ENCODE measurements around the gene TUBB2B. TPM values are rescaled to one million over a fixed set of nuclear protein-coding genes. Genes with fewer than 3 reads are reported as not detected.

The TUBB2B gene
- total and polyA plus RNA-seq, 10 of the 15 experiments (the other 5 are each of a cell fraction or from before 2014, with no cell fraction given): 2.6 to 75.2 (median 21.2) TPM

DNA sequence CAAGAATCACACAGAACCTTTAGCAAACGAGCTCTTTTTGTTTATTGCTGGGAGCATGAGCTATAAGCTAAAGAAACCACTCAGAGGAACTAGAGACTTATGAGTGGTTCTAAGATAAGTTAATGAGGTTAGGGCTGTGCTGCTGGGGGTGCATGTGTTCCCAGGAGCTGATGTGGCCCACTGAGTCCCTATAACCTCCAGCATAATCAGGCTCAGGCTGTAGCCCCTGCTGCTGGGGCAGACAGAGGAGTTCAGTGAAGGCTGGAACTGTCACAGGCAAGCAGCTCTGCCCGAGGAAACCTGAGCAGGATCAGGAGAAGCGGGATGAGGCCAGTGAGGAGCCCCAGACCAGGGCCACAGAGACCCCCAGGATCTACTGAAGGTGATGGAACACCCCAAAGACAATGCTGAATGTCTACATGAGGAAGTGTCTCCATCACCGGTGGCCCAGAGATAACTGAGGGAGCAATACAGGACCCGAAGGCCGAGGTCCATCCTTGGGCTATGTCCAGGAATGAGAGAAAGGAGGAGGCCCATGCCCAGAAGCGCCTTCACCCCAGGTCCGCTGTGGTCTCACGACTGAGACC lies 17.3 kb downstream of the TUBB2B start:
- Histone ChIP-seq H3K79me2 (ENCODE audit: control insufficient read depth, insufficient read depth, low read length) (no peaks in the 10 kb centered on the region), H3K4me1 (ENCODE audit: control insufficient read depth, insufficient read depth, low read length) (peaks cover 37% of the 10 kb centered on the region), H4K20me1 (ENCODE audit: control insufficient read depth, insufficient read depth) (no peaks in the 10 kb centered on the region), H3K36me3 (ENCODE audit: control insufficient read depth in 2 of 2, insufficient read depth in 2 of 2, low read length in 1 of 2) (no peaks in the 10 kb centered on the region), H3K4me3 (no peak overlapping the region), H3K27ac (ENCODE audit: control insufficient read depth, insufficient read depth) (peak overlapping the region; percentile 71), H3K4me2 (ENCODE audit: control insufficient read depth, insufficient read depth) (peak overlapping the region; percentile 75; the same call in 1 of the 2 replicates), H3K27me3 (replicated peaks in 1 of 2; ENCODE audit: control insufficient read depth in 2 of 2, insufficient read depth in 2 of 2, low read length in 1 of 2) (no peaks in the 10 kb centered on the region), H3K9me3 (replicated peaks; ENCODE audit: control insufficient read depth, insufficient read depth, low read length) (no peaks in the 10 kb centered on the region; the same call in 2 of the 3 replicates), H2AFZ (ENCODE audit: control insufficient read depth, low read depth, low read length) (peak overlapping the region; percentile 31; the same call in 1 of the 2 replicates), H3K9ac (ENCODE audit: control insufficient read depth, insufficient read depth, low read length) (peak overlapping the region; percentile 33; the same call in 1 of the 2 replicates)
- FAIRE-seq (no peak), ATAC-seq (no peak; the same call in 2 of the 3 replicates), DNase-seq (ENCODE audit: low read depth, low spot score) (no peak)
- RAD21 ChIA-PET (ENCODE audit: unreplicated experiment): interaction anchor here (0.5 to 3.4 kb wide), 11 partner anchors 8 to 522 kb away, joined by 3 to 17 read pairs (median 4); partner anchors contain the start of gene TUBB2A
- in situ Hi-C loops (cut with MboI) (no loop called here), intact Hi-C loops (cut with micrococcal nuclease; ENCODE audit: unreplicated experiment) (no loop called here)
- 79% methylated on average over 9 of the region's 9 CpGs for WGBS (ENCODE audit: insufficient coverage, insufficient replicate concordance, low lambda C conversion rate, missing lambda C conversion rate)
- CTCF ChIA-PET: interaction anchor here (1.1 to 3.0 kb wide), 6 partner anchors 22 to 213 kb away, joined by 3 to 10 read pairs (median 5); partner anchors contain the start of gene TUBB2A
- POLR2A ChIA-PET: interaction anchor here (0.6 to 1.4 kb wide), 3 partner anchors 9 to 131 kb away, joined by 3 to 4 read pairs (median 4); no protein-coding TSS in a partner anchor
- SMC1A ChIA-PET (ENCODE audit: uncharacterized antibody, unreplicated experiment): interaction anchor here (0.7 to 2.4 kb wide), 10 partner anchors 14 to 206 kb away, joined by 3 to 10 read pairs (median 3); partner anchors contain the start of gene TUBB2A
- TF ChIP-seq MYC (IDR thresholded peaks at IDR 0.05; ENCODE audit: insufficient read depth, insufficient read length, insufficient replicate concordance, low read length, severe bottlenecking): no peak
- TF ChIP-seq TBL1XR1 (IDR thresholded peaks at IDR 0.05; ENCODE audit: low read depth, low read length): no peak
- no peak for TF ChIP-seq ZNF274 (IDR thresholded peaks at IDR 0.05; ENCODE audit: insufficient read depth, insufficient read length)
- TF ChIP-seq, protein P1, sequence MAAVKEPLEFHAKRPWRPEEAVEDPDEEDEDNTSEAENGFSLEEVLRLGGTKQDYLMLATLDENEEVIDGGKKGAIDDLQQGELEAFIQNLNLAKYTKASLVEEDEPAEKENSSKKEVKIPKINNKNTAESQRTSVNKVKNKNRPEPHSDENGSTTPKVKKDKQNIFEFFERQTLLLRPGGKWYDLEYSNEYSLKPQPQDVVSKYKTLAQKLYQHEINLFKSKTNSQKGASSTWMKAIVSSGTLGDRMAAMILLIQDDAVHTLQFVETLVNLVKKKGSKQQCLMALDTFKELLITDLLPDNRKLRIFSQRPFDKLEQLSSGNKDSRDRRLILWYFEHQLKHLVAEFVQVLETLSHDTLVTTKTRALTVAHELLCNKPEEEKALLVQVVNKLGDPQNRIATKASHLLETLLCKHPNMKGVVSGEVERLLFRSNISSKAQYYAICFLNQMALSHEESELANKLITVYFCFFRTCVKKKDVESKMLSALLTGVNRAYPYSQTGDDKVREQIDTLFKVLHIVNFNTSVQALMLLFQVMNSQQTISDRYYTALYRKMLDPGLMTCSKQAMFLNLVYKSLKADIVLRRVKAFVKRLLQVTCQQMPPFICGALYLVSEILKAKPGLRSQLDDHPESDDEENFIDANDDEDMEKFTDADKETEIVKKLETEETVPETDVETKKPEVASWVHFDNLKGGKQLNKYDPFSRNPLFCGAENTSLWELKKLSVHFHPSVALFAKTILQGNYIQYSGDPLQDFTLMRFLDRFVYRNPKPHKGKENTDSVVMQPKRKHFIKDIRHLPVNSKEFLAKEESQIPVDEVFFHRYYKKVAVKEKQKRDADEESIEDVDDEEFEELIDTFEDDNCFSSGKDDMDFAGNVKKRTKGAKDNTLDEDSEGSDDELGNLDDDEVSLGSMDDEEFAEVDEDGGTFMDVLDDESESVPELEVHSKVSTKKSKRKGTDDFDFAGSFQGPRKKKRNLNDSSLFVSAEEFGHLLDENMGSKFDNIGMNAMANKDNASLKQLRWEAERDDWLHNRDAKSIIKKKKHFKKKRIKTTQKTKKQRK (IDR thresholded peaks at IDR 0.05; ENCODE audit: low read depth, low read length): no peak
- TF ChIP-seq ASH2L (IDR thresholded peaks at IDR 0.05; ENCODE audit: borderline replicate concordance, low read depth): no peak
- no peak for TF ChIP-seq RBBP5 (conservative IDR thresholded peaks at IDR 0.05)
- TF ChIP-seq CEBPB (IDR thresholded peaks at IDR 0.05; ENCODE audit: borderline replicate concordance in 1 of 2, low read depth in 2 of 2, low read length in 2 of 2): no peak
- no peak for TF ChIP-seq ZSCAN29 (IDR thresholded peaks at IDR 0.05)
- TF ChIP-seq, protein P2, sequence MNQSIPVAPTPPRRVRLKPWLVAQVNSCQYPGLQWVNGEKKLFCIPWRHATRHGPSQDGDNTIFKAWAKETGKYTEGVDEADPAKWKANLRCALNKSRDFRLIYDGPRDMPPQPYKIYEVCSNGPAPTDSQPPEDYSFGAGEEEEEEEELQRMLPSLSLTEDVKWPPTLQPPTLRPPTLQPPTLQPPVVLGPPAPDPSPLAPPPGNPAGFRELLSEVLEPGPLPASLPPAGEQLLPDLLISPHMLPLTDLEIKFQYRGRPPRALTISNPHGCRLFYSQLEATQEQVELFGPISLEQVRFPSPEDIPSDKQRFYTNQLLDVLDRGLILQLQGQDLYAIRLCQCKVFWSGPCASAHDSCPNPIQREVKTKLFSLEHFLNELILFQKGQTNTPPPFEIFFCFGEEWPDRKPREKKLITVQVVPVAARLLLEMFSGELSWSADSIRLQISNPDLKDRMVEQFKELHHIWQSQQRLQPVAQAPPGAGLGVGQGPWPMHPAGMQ (IDR thresholded peaks at IDR 0.05; ENCODE audit: borderline replicate concordance): no peak
- TSS peak; percentile 84 for BruUV-seq (replicated peaks)

Measured in GM12878 (cell line).